GM19438 (cell line): Measurements from ENCODE around the gene SLC25A26.

ENCODE experiments used
- ATAC-seq: cut with Tn5 transposase; IDR thresholded peaks from one replicate; pipeline ENCODE4 v1.9.1; 2021; ENCODE audit warnings: low read depth; ENCODE audit not compliant: unreplicated experiment

The SLC25A26 gene

GRCh38 chr3:66314455-66314854 is 93.7 kb downstream of the SLC25A26 start:
- ATAC-seq, result no peak

GRCh38 chr3:66317750-66318376 is 97.1 kb downstream of the SLC25A26 start:
- ATAC-seq, result no peak

- no peak for ATAC-seq
Observed at GRCh38 chr3:66320390-66320789, 99.6 kb downstream of the SLC25A26 start.

- no peak for ATAC-seq
Observed at GRCh38 chr3:66322436-66322835, 101.6 kb downstream of the SLC25A26 start.

- ATAC-seq, result no peak
Observed at GRCh38 chr3:66326340-66326739, 105.5 kb downstream of the SLC25A26 start.

GRCh38 chr3:66335671-66336070 is 114.9 kb downstream of the SLC25A26 start:
- no peak for ATAC-seq

- ATAC-seq, result no peak
Observed at GRCh38 chr3:66336333-66336766, 115.5 kb downstream of the SLC25A26 start.

- no peak for ATAC-seq
Observed at GRCh38 chr3:66338927-66339326, 118.1 kb downstream of the SLC25A26 start.

GRCh38 chr3:66342717-66343356 is 122.0 kb downstream of the SLC25A26 start:
- ATAC-seq, result no peak

GRCh38 chr3:66344391-66344811 is 123.6 kb downstream of the SLC25A26 start:
- no peak for ATAC-seq

GRCh38 chr3:66344848-66345578 is 124.2 kb downstream of the SLC25A26 start:
- ATAC-seq, result no peak

GRCh38 chr3:66348704-66349103 is 127.9 kb downstream of the SLC25A26 start:
- ATAC-seq, result no peak

- no peak for ATAC-seq
Observed at GRCh38 chr3:66350601-66351000, 129.8 kb downstream of the SLC25A26 start.

GRCh38 chr3:66353039-66353438 is 132.2 kb downstream of the SLC25A26 start:
- ATAC-seq, result no peak

GRCh38 chr3:66353530-66353929 is 132.7 kb downstream of the SLC25A26 start:
- no peak for ATAC-seq

GRCh38 chr3:66354001-66354400 is 133.2 kb downstream of the SLC25A26 start:
- ATAC-seq, result no peak

GRCh38 chr3:66355394-66355793 is 134.6 kb downstream of the SLC25A26 start:
- ATAC-seq, result no peak

- no peak for ATAC-seq
Observed at GRCh38 chr3:66355997-66356396, 135.2 kb downstream of the SLC25A26 start.

GRCh38 chr3:66361356-66361755 is 140.6 kb downstream of the SLC25A26 start:
- ATAC-seq, result no peak

GRCh38 chr3:66362541-66362941 is 141.7 kb downstream of the SLC25A26 start:
- ATAC-seq, result no peak

- ATAC-seq, result no peak
Observed at GRCh38 chr3:66363148-66363547, 142.3 kb downstream of the SLC25A26 start.

- no peak for ATAC-seq
Observed at GRCh38 chr3:66365080-66365479, 144.3 kb downstream of the SLC25A26 start.
